Lower leg skin (tissue), 4 donors: Measurements from ENCODE around the gene RPH3AL. TPM values are rescaled to one million over a fixed set of nuclear protein-coding genes. Genes with fewer than 3 reads are reported as not detected.

Source experiments
- DNase-seq, 2 donors: peaks; one replicate each; pipeline ENCODE4 v3.0.0-alpha.2; 2019; ENCODE audit warnings: low spot score in 2 of 2
- H3K4me3 ChIP-seq: fragments of 200-600 bp; sonication (generic); 2 replicates; pipeline ENCODE4 v1.5.1; 2017; ENCODE audit warnings: mild to moderate bottlenecking, low read depth; ENCODE audit not compliant: poor library complexity, severe bottlenecking
- CTCF ChIP-seq, 3 donors: fragments of 450-650 bp; IDR thresholded peaks; one replicate each; pipeline ENCODE4 v1.5.1; 2016; ENCODE audit warnings: antibody characterized with exemption in 3 of 3, mild to moderate bottlenecking in 3 of 3, moderate library complexity in 2 of 3
- POLR2A ChIP-seq, 2 donors: fragments of 450-650 bp; IDR thresholded peaks; one replicate each; pipeline ENCODE4 v1.6.1; 2016 to 2017; ENCODE audit warnings: antibody characterized with exemption in 2 of 2, mild to moderate bottlenecking in 1 of 2, moderate library complexity in 1 of 2
- WGBS, 2 donors: methylation state at CpG; one replicate each; pipeline ENCODE4 v1.1.5; 2018; 5-methylcytosine and 5-hydroxymethylcytosine counted together
- intact Hi-C: fragments of 100-400 bp; cut with DNase I; formaldehyde crosslinking; loops from one replicate; pipeline ENCODE4 v1.15.0; 2023; ENCODE audit warnings: low total_unique reads
- total RNA-seq, 4 donors: library from RNA; depleted of rRNA; stranded (reverse); fragments of >200 nt; gene quantifications; one replicate each; pipeline ENCODE4 v1.1.0, GENCODE V29; 2016

The RPH3AL gene
- total RNA-seq, 4 donors from 2014 or later = 8.6 to 22.9 (median 15.9) TPM

DNA sequence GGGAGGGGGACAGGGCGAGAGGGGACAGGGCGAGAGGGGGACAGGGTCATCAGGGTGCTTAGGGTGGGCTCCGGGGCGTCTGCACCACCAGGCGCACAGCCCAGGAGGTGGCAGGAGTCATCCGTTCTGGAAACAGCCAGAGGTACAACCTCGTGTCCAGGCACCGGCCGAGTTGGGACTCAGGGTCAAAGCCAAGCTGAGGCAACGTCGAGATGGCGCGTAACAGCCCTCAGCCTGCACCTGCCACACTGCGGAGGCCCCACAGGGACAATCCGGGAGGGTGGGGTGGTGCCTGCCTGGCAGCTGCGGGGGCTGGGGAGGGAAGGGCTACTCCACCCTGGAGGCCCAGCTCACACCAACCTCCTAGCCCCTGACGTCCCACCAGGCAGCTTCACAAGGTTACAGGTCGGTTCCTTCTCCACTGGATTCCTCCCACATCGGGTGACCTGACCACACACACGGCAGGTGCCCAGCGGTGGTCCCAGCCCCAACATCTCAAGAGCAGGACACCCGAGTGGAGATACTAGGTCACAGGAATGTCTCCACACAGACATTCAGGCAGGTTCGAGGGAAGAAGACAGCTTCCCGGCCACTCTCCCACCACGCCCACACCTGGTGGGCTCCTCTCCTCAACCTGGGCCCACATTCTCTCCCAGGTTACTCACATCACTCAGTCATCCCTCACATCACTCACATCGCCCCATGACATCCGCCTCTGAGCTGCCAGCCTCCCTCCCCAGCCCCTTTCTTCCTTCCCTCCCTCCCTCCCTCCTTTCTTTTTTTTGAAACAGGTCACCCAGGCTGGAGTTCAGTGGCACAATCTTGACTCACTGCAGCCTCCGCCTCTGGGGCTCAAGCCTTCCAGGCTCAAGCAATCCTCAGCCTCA is 47.3 kb downstream of the RPH3AL start:
- no peak for TF ChIP-seq POLR2A (IDR thresholded peaks at IDR 0.05)
- TF ChIP-seq CTCF (IDR thresholded peaks at IDR 0.05) = no peak
- H3K4me3 ChIP-seq = no peak overlapping the region
- 81 to 85% methylated on average over 24 to 27 of the region's 28 CpGs for WGBS, 2 donors
- intact Hi-C loops = no loop called here
- no peak for DNase-seq

GRCh38 chr17:304461-304860 is 48.1 kb downstream of the RPH3AL start:
- TF ChIP-seq POLR2A (IDR thresholded peaks at IDR 0.05) (no peak), CTCF (IDR thresholded peaks at IDR 0.05) (no peak)
- DNase-seq = no peak
- intact Hi-C loops = no loop called here
- 54 to 70% methylated on average over 10 of the region's 10 CpGs for WGBS, 2 donors
- no peak overlapping the region for H3K4me3 ChIP-seq

DNA sequence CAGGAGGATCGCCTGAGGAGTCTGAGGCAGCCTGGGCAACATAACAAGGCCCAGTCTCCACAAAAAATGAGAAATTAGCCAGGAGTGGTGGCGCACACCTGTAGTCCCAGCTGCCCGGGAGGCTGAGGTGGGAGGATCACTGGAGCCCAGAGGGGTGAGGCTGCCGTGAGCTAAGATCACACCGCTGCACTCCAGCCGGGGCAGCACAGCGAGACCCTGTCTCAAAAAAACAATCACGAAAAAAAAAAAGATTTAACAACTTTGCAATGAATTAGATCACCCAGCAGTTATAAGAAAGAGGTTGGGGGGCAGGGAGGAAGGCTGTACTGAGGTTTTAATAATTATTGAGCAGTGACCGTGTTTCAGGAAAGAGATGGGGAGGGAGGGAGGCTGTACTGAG is 49.4 kb downstream of the RPH3AL start:
- no peak for DNase-seq
- WGBS, 2 donors = 84 to 92% methylated on average over 9 of the region's 9 CpGs
- no peak overlapping the region for H3K4me3 ChIP-seq
- TF ChIP-seq CTCF (IDR thresholded peaks at IDR 0.05) (no peak), POLR2A (IDR thresholded peaks at IDR 0.05) (no peak)
- intact Hi-C loops = no loop called here

DNA sequence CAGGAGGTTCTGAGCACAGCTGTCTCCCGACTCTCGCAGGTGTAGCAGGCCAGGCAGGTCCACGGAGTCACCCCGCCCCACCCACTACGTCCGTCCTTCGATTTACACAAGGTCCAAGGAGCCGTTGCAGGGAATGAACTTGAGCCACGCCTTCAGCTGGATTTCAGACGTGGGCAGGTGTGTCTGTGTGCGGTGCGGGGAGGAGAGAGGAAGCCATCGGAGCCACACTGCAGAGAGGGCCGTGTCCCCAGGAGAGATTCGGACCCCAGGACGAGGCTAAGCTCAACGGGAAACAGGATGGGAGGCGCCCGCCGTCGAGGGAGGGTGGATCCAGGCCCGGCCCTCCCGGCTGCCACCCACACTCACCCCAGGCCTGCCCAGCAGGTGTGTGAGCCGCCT is 50.3 kb downstream of the RPH3AL start:
- intact Hi-C loops = no loop called here
- no peak for DNase-seq
- TF ChIP-seq POLR2A (IDR thresholded peaks at IDR 0.05) = no peak
- TF ChIP-seq CTCF (IDR thresholded peaks at IDR 0.05) = no peak
- no peak overlapping the region for H3K4me3 ChIP-seq
- WGBS, 2 donors = 62 to 77% methylated on average over 19 to 24 of the region's 24 CpGs

DNA sequence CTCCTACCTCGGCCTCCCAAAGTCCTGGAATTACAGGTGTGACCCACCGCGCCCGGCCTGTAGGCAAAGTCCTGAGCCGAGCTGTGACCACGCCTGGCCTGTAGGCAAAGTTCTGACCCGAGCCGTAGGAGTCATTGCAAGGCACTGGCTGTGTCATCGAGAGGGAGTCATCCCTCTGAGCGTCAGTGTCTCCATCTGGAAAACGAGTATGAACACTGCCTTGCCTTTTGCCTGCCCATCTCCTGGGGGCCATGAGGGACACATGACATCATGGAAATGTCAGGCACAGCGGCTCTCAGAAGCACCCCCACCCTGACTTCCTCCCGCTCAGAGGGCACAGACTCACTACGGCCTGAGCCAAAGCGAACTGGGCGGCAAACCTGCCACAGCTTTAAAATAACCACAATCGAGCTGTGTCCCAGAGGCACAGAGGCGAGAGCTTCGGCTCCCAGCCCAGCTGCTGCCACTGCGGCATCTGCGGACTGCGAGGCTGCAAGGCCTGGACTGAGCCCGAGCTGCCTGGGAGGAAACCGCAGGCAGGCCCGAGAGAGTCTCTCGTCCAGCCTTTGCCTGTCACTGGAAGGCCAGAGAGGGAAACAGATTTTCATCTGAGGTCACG is 50.8 kb downstream of the RPH3AL start:
- TF ChIP-seq POLR2A (IDR thresholded peaks at IDR 0.05) (no peak), CTCF (IDR thresholded peaks at IDR 0.05) (no peak)
- 72 to 73% methylated on average over 17 to 20 of the region's 27 CpGs for WGBS, 2 donors
- intact Hi-C loops = no loop called here

More for the DNA sequence above, 50.8 kb downstream of the RPH3AL start:
- no peak overlapping the region for H3K4me3 ChIP-seq
- no peak for DNase-seq
